GM12878 (cell line): ENCODE results near the gene DSG2. TPM values are rescaled to one million over a fixed set of nuclear protein-coding genes. Genes with fewer than 3 reads are reported as not detected.

Experiments
- ATAC-seq: fragments of 200-7000 bp; cut with Tn5 transposase; 3 replicates; pipeline ENCODE4 v1.9.1; 2020; ENCODE audit warnings: mild to moderate bottlenecking, moderate library complexity
- BruUV-seq: library from RNA; stranded (reverse); fragments of 400-500 nt; replicated peaks from 2 replicates; lab custom pipeline; 2021; lab: Mats Ljungman, UMichigan
- CTCF ChIA-PET: fragments of 300-600 bp; sonication (Branson Sonifier 250); formaldehyde crosslinking; extraction: SDS; loops from one replicate; lab custom pipeline; 2021; ENCODE audit warnings: inconsistent platforms; lab: Yijun Ruan, JAX
- POLR2A ChIA-PET: fragments of 350-600 bp; formaldehyde crosslinking; extraction: SDS; loops from one replicate; lab custom pipeline; 2021; ENCODE audit warnings: inconsistent platforms; lab: Charles Lee
- RAD21 ChIA-PET: fragments of 300-600 bp; sonication (Branson Sonifier 250); formaldehyde crosslinking; loops from one replicate; lab custom pipeline; 2023; ENCODE audit warnings: antibody characterized with exemption; ENCODE audit not compliant: unreplicated experiment; lab: Charles Lee
- SMC1A ChIA-PET: fragments of 300-600 bp; sonication (Branson Sonifier 250); formaldehyde crosslinking; loops from one replicate; lab custom pipeline; 2023; ENCODE audit not compliant: unreplicated experiment, uncharacterized antibody; lab: Charles Lee
- DNase-seq: peaks from one replicate; pipeline ENCODE4 v3.0.0-alpha.2; 2011; ENCODE audit warnings: low read depth, low spot score
- FAIRE-seq: peaks from 3 replicates; lab custom pipeline; 2011; peaks lifted over from hg19 to GRCh38; lab: Jason Lieb, UNC
- H2AFZ ChIP-seq: 2 replicates; pipeline ENCODE4 v1.6.0; 2011; ENCODE audit warnings: low read depth, low read length, control low read depth; ENCODE audit not compliant: control insufficient read depth
- H3K27ac ChIP-seq: 2 replicates; pipeline ENCODE4 v1.5.1; 2011; ENCODE audit warnings: control low read depth; ENCODE audit not compliant: control insufficient read depth, insufficient read depth
- H3K27me3 ChIP-seq, 2 experiments: replicated peaks in 1 of 2; 2 replicates each; pipeline versions ENCODE4 v1.6.0 to v1.6.1; 2011; ENCODE audit warnings: low read length in 1 of 2; ENCODE audit not compliant: control insufficient read depth in 2 of 2, insufficient read depth in 2 of 2
- H3K36me3 ChIP-seq, 2 experiments: 2 replicates each; pipeline ENCODE4 v1.5.1; 2011; ENCODE audit warnings: low read length in 1 of 2; ENCODE audit not compliant: control insufficient read depth in 2 of 2, insufficient read depth in 2 of 2
- H3K4me1 ChIP-seq: 2 replicates; pipeline ENCODE4 v1.6.1; 2011; ENCODE audit warnings: mild to moderate bottlenecking, low read length, moderate library complexity, mixed read lengths; ENCODE audit not compliant: control insufficient read depth, insufficient read depth
- H3K4me2 ChIP-seq: 2 replicates; pipeline ENCODE4 v1.6.0; 2011; ENCODE audit warnings: control low read depth; ENCODE audit not compliant: control insufficient read depth, insufficient read depth
- H3K4me3 ChIP-seq: fragments of 200-600 bp; sonication (generic); 2 replicates; pipeline ENCODE4 v1.5.1; 2016
- H3K79me2 ChIP-seq: 2 replicates; pipeline ENCODE4 v1.6.0; 2011; ENCODE audit warnings: low read length; ENCODE audit not compliant: control insufficient read depth, insufficient read depth
- H3K9ac ChIP-seq: 2 replicates; pipeline ENCODE4 v1.8.0; 2011; ENCODE audit warnings: low read length, control low read depth, mixed read lengths; ENCODE audit not compliant: control insufficient read depth, insufficient read depth
- H3K9me3 ChIP-seq: replicated peaks from 3 replicates; pipeline ENCODE4 v1.5.1; 2011; ENCODE audit warnings: mild to moderate bottlenecking, low read length; ENCODE audit not compliant: control insufficient read depth, insufficient read depth
- H4K20me1 ChIP-seq: 2 replicates; pipeline ENCODE4 v1.6.0; 2011; ENCODE audit not compliant: control insufficient read depth, insufficient read depth
- HCFC1 ChIP-seq: fragments of 150-350 bp; IDR thresholded peaks from 2 replicates; pipeline ENCODE4 v1.6.1; 2014; ENCODE audit warnings: low read length
- HDGF ChIP-seq: fragments of 450-650 bp; IDR thresholded peaks from 2 replicates; pipeline ENCODE4 v1.6.1; 2016; ENCODE audit warnings: antibody characterized with exemption
- MEF2A ChIP-seq: IDR thresholded peaks from 2 replicates; pipeline ENCODE4 v1.6.1; 2011; ENCODE audit warnings: low read depth, mild to moderate bottlenecking, low read length, moderate library complexity; ENCODE audit not compliant: insufficient read depth
- PAX5 ChIP-seq: IDR thresholded peaks from 2 replicates; pipeline ENCODE4 v1.6.1; 2011; ENCODE audit warnings: low read depth, low read length, borderline replicate concordance
- SMAD5 ChIP-seq: IDR thresholded peaks from 2 replicates; pipeline ENCODE4 v1.6.1; 2016; ENCODE audit warnings: antibody characterized with exemption, low read depth
- ZBTB40 ChIP-seq: fragments of 450-650 bp; IDR thresholded peaks from 2 replicates; pipeline ENCODE4 v1.6.1; 2016; ENCODE audit warnings: mild to moderate bottlenecking, moderate library complexity, borderline replicate concordance
- ZNF274 ChIP-seq: IDR thresholded peaks from one replicate; pipeline ENCODE4 v1.8.0; 2011; ENCODE audit not compliant: insufficient read length, insufficient read depth
- ZNF384 ChIP-seq: IDR thresholded peaks from 2 replicates; pipeline ENCODE4 v1.6.1; 2012; ENCODE audit warnings: low read depth, mild to moderate bottlenecking, low read length, improper control_type of control experiment, borderline replicate concordance
- ZSCAN29 ChIP-seq: fragments of 450-650 bp; IDR thresholded peaks from 2 replicates; pipeline ENCODE4 v1.6.1; 2017; ENCODE audit warnings: mild to moderate bottlenecking, moderate library complexity
- WGBS: methylation state at CpG from one replicate; pipeline ENCODE4 v1.1.6; 2016; ENCODE audit warnings: low lambda C conversion rate; ENCODE audit not compliant: insufficient replicate concordance, insufficient coverage; ENCODE audit errors: missing lambda C conversion rate; 5-methylcytosine and 5-hydroxymethylcytosine counted together
- in situ Hi-C: fragments of 300-500 bp; cut with MboI; formaldehyde crosslinking; loops from 9 replicates; pipeline ENCODE4 v1.14.3; 2018; ENCODE audit warnings: mixed read lengths
- intact Hi-C: fragments of 100-400 bp; cut with micrococcal nuclease; formaldehyde crosslinking; loops from one replicate; pipeline ENCODE4 v1.14.2; 2022; ENCODE audit not compliant: unreplicated experiment
- polyA plus RNA-seq, 11 experiments: library from polyadenylated mRNA; depleted of rRNA in 4 of 11; unstranded in 6 of 11; stranded (reverse) in 5 of 11; fragments of >200 nt; fragmentation: Nextera tagmentation in 4 of 11; fragmentation: Illumina TruSeq in 1 of 11; extraction: Ambion mirVana in 4 of 11; extraction: Trizol in 1 of 11; gene quantifications; 1 replicate in 1 of 11; 2 replicates in 10 of 11; pipeline versions ENCODE4 v1.2.1 to v1.2.3, GENCODE V29; 2011 to 2016; ENCODE audit warnings: inconsistent platforms in 2 of 11, missing spikeins in 2 of 11, low read depth in 1 of 11
- total RNA-seq, 4 experiments: library from RNA; depleted of rRNA in 3 of 4; stranded (reverse); fragments of >200 nt in 3 of 4; fragmentation: Illumina TruSeq in 1 of 4; extraction: Trizol in 1 of 4; gene quantifications; 2 replicates each; pipeline versions ENCODE4 v1.2.1 to v1.2.3, GENCODE V29; 2013 to 2021

The DSG2 gene
- total and polyA plus RNA-seq, 10 of the 15 experiments (the other 5 are each of a cell fraction or from before 2014, with no cell fraction given), result 11.7 to 46.2 (median 28.0) TPM

DNA sequence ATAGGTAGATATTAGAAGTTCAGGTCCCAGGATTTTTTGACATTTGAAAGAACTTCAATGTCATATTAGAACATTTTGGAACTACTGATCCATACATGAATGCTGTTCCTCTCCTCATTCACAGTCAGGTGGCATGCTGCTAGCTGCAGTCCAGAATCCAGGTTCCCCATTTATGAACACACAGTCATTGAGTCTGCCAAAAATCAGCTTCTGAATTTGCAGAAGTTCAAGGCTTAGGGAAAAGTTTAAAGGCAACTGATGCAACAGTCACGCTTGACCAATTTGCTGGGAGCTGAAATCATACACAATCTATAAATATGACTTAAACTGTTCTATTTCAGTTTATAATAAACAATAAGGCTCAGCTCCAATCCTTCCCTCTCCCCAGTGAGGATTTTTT lies 76.4 kb downstream of the DSG2 start:
- H3K4me3 ChIP-seq, result no peak overlapping the region
- TF ChIP-seq PAX5, result peak; percentile 40; the same call in 1 of the 2 replicates
- TF ChIP-seq ZNF384, result no peak
- ChIA-PET POLR2A (interaction anchor here (0.6 to 0.7 kb wide), 4 partner anchors 17 to 73 kb away, joined by 3 to 7 read pairs (median 4); no protein-coding TSS in a partner anchor), SMC1A (interaction anchor here (2.5 kb wide), 1 partner anchor 11 kb away, joined by 7 read pairs; no protein-coding TSS in a partner anchor), RAD21 (interaction anchor here (0.6 to 0.9 kb wide), 3 partner anchors 14 to 452 kb away, joined by 3 to 4 read pairs (median 3); no protein-coding TSS in a partner anchor), CTCF (interaction anchor here (0.8 kb wide), 1 partner anchor 10 kb away, joined by 3 read pairs; no protein-coding TSS in a partner anchor)
- no peaks in the 10 kb centered on the region for H3K79me2 ChIP-seq
- WGBS, result 0% methylated on average over 1 of the region's 1 CpG
- H2AFZ ChIP-seq, result no peak overlapping the region
- no TSS peak for BruUV-seq
- no peaks in the 10 kb centered on the region for H3K27me3 ChIP-seq
- H3K4me1 ChIP-seq, result peaks cover 6% of the 10 kb centered on the region
- FAIRE-seq (no peak), DNase-seq (no peak), ATAC-seq (no peak)
- H3K4me2 ChIP-seq, result no peak overlapping the region
- no peak overlapping the region for H3K27ac ChIP-seq
- no peak overlapping the region for H3K9ac ChIP-seq
- in situ Hi-C loops, result no loop called here
- no peaks in the 10 kb centered on the region for H3K9me3 ChIP-seq
- H3K36me3 ChIP-seq, result no peaks in the 10 kb centered on the region
- intact Hi-C loops, result no loop called here
- H4K20me1 ChIP-seq, result no peaks in the 10 kb centered on the region

- ATAC-seq (no peak), FAIRE-seq (no peak), DNase-seq (no peak)
- RAD21 ChIA-PET, result interaction anchor here (0.6 kb wide), 1 partner anchor 33 kb away, joined by 3 read pairs; no protein-coding TSS in a partner anchor
- Histone ChIP-seq H3K27ac (no peak overlapping the region), H3K4me2 (no peak overlapping the region), H4K20me1 (no peaks in the 10 kb centered on the region), H3K36me3 (no peaks in the 10 kb centered on the region), H3K4me1 (peaks cover 6% of the 10 kb centered on the region), H3K9me3 (no peaks in the 10 kb centered on the region), H2AFZ (no peak overlapping the region), H3K9ac (no peak overlapping the region), H3K27me3 (no peaks in the 10 kb centered on the region), H3K4me3 (no peak overlapping the region), H3K79me2 (no peaks in the 10 kb centered on the region)
- no TSS peak for BruUV-seq
- POLR2A ChIA-PET, result no interaction called here
- SMC1A ChIA-PET, result interaction anchor here (0.9 to 1.6 kb wide), 4 partner anchors 11 to 36 kb away, joined by 3 to 8 read pairs (median 4); no protein-coding TSS in a partner anchor
- in situ Hi-C loops, result no loop called here
- WGBS, result 46% methylated on average over 3 of the region's 3 CpGs
- CTCF ChIA-PET, result interaction anchor here (1.1 to 2.3 kb wide), 4 partner anchors 12 to 147 kb away, joined by 3 to 14 read pairs (median 6); no protein-coding TSS in a partner anchor
- no peak for TF ChIP-seq ZNF274
- no peak for TF ChIP-seq HDGF
- TF ChIP-seq HCFC1, result no peak
- no peak for TF ChIP-seq SMAD5
- no peak for TF ChIP-seq ZBTB40
- no peak for TF ChIP-seq MEF2A
- TF ChIP-seq ZSCAN29, result no peak
- intact Hi-C loops, result no loop called here
These were observed 77.7 kb downstream of the DSG2 start for GRCh38 chr18:31575515-31576257.
